ENCODE data around the gene NCBP2L.
"Not testable (repeated sequence)": the region's sequence is repeated elsewhere in the genome, so short reads cannot be mapped to it uniquely, and the experiment has no call there.

The NCBP2L gene

GRCh38 chrX:107805179-107805578 lies 27.6 kb downstream of the NCBP2L start:
- Histone ChIP-seq H3K4me3 (ENCODE audit: low read length, poor library complexity, severe bottlenecking) (no peak overlapping the region), H3K36me3 (ENCODE audit: insufficient read depth, low read length) (no peaks in the 10 kb centered on the region), H3K27me3 (ENCODE audit: insufficient read depth, low read length, poor library complexity, severe bottlenecking) (no peaks in the 10 kb centered on the region), H3F3A (ENCODE audit: low read depth) (no peaks in the 10 kb centered on the region), H3K9ac (ENCODE audit: low read depth, low read length, poor library complexity, severe bottlenecking) (no peak overlapping the region), H4K20me1 (ENCODE audit: insufficient read depth, low read length, poor library complexity, severe bottlenecking) (no peaks in the 10 kb centered on the region), H3K4me1 (ENCODE audit: insufficient read depth, low read length, poor library complexity, severe bottlenecking) (no peaks in the 10 kb centered on the region), H3K9me3 (ENCODE audit: insufficient read depth, low read depth, low read length) (no peaks in the 10 kb centered on the region), H2AFZ (ENCODE audit: low read length) (no peak overlapping the region), H3K79me2 (ENCODE audit: insufficient read depth, low read length) (no peaks in the 10 kb centered on the region), H3K9me2 (replicated peaks; ENCODE audit: low read depth, low read length) (no peaks in the 10 kb centered on the region), H3K4me2 (ENCODE audit: low read depth, low read length, poor library complexity, severe bottlenecking) (no peak overlapping the region)
- no peak for TF ChIP-seq EZH2phosphoT487 (IDR thresholded peaks at IDR 0.05; ENCODE audit: borderline replicate concordance)
- no peak for TF ChIP-seq CTCF (conservative IDR thresholded peaks at IDR 0.05; ENCODE audit: low read length)

GRCh38 chrX:107810053-107810452 lies 32.5 kb downstream of the NCBP2L start:
- not testable (repeated sequence) for H3K4me2 ChIP-seq (ENCODE audit: low read depth, low read length, poor library complexity, severe bottlenecking); H3F3A ChIP-seq (ENCODE audit: low read depth); H3K27me3 ChIP-seq (ENCODE audit: insufficient read depth, low read length, poor library complexity, severe bottlenecking); H3K9ac ChIP-seq (ENCODE audit: low read depth, low read length, poor library complexity, severe bottlenecking); H3K4me3 ChIP-seq (ENCODE audit: low read length, poor library complexity, severe bottlenecking); H3K9me2 ChIP-seq (replicated peaks; ENCODE audit: low read depth, low read length); H3K4me1 ChIP-seq (ENCODE audit: insufficient read depth, low read length, poor library complexity, severe bottlenecking); H3K79me2 ChIP-seq (ENCODE audit: insufficient read depth, low read length); H3K9me3 ChIP-seq (ENCODE audit: insufficient read depth, low read depth, low read length); H4K20me1 ChIP-seq (ENCODE audit: insufficient read depth, low read length, poor library complexity, severe bottlenecking); H3K36me3 ChIP-seq (ENCODE audit: insufficient read depth, low read length); H2AFZ ChIP-seq (ENCODE audit: low read length)

DNA sequence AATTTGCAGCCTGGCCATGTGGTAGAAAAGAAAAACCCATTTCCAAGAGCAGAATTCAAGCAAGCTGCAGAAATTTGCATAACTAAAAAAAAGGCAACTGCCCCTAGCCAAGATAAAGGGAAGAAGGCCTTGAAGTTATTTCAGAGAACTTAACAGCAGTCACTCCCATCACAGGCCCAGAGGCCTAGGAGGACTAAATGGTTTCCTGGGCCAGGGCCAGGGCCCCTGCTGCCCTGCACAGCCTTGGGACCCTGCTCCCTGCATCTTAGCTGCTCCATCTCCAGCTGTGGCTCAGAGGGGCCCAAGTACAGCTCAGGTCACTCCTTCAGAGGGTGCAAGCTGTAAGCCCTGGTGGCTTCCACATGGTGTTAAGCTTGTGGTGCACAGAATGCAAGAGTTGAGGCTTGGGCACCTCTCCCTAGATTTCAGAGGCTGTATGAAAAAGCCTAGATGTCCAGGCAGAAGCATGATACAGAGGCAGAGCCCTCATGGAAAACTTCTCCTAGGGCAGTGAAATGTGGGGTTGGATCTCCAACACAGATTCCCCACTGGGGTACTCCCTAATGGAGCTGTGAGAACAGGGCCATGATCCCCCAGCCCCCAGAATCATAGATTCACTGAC lies 41.5 kb downstream of the NCBP2L start:
- Histone ChIP-seq H3K4me2 (ENCODE audit: low read depth, low read length, poor library complexity, severe bottlenecking) (no peak overlapping the region), H3K4me3 (ENCODE audit: low read length, poor library complexity, severe bottlenecking) (no peak overlapping the region), H3K9me3 (ENCODE audit: insufficient read depth, low read depth, low read length) (no peaks in the 10 kb centered on the region; the same call in 1 of the 2 replicates), H3K36me3 (ENCODE audit: insufficient read depth, low read length) (no peaks in the 10 kb centered on the region), H4K20me1 (ENCODE audit: insufficient read depth, low read length, poor library complexity, severe bottlenecking) (no peaks in the 10 kb centered on the region), H3F3A (ENCODE audit: low read depth) (no peaks in the 10 kb centered on the region), H3K9ac (ENCODE audit: low read depth, low read length, poor library complexity, severe bottlenecking) (no peak overlapping the region), H3K27me3 (ENCODE audit: insufficient read depth, low read length, poor library complexity, severe bottlenecking) (no peaks in the 10 kb centered on the region), H3K4me1 (ENCODE audit: insufficient read depth, low read length, poor library complexity, severe bottlenecking) (no peaks in the 10 kb centered on the region), H3K79me2 (ENCODE audit: insufficient read depth, low read length) (no peaks in the 10 kb centered on the region), H3K9me2 (replicated peaks; ENCODE audit: low read depth, low read length) (no peaks in the 10 kb centered on the region), H2AFZ (ENCODE audit: low read length) (no peak overlapping the region)
- TF ChIP-seq CTCF (conservative IDR thresholded peaks at IDR 0.05; ENCODE audit: low read length), result no peak
- TF ChIP-seq EZH2phosphoT487 (IDR thresholded peaks at IDR 0.05; ENCODE audit: borderline replicate concordance), result no peak

- H3K79me2 ChIP-seq (ENCODE audit: insufficient read depth, low read length), result no peaks in the 10 kb centered on the region
- no peak overlapping the region for H3K9ac ChIP-seq (ENCODE audit: low read depth, low read length, poor library complexity, severe bottlenecking)
- H3K36me3 ChIP-seq (ENCODE audit: insufficient read depth, low read length), result no peaks in the 10 kb centered on the region
- H3K27me3 ChIP-seq (ENCODE audit: insufficient read depth, low read length, poor library complexity, severe bottlenecking), result no peaks in the 10 kb centered on the region
- H4K20me1 ChIP-seq (ENCODE audit: insufficient read depth, low read length, poor library complexity, severe bottlenecking), result no peaks in the 10 kb centered on the region
- H3K4me1 ChIP-seq (ENCODE audit: insufficient read depth, low read length, poor library complexity, severe bottlenecking), result peaks cover 12% of the 10 kb centered on the region
- no peak overlapping the region for H3K4me3 ChIP-seq (ENCODE audit: low read length, poor library complexity, severe bottlenecking)
- H3K4me2 ChIP-seq (ENCODE audit: low read depth, low read length, poor library complexity, severe bottlenecking), result no peak overlapping the region
- no peak overlapping the region for H2AFZ ChIP-seq (ENCODE audit: low read length)
- no peaks in the 10 kb centered on the region; the same call in 1 of the 2 replicates for H3K9me3 ChIP-seq (ENCODE audit: insufficient read depth, low read depth, low read length)
- TF ChIP-seq EZH2phosphoT487 (IDR thresholded peaks at IDR 0.05; ENCODE audit: borderline replicate concordance) (no peak), CTCF (conservative IDR thresholded peaks at IDR 0.05; ENCODE audit: low read length) (no peak)
- no peaks in the 10 kb centered on the region for H3K9me2 ChIP-seq (replicated peaks; ENCODE audit: low read depth, low read length)
- no peaks in the 10 kb centered on the region for H3F3A ChIP-seq (ENCODE audit: low read depth)
Observed at GRCh38 chrX:107823042-107823441, 45.5 kb downstream of the NCBP2L start.

Data from Loucy (cell line).